Renal cortex interstitium (tissue), 11 donors: Measurements from ENCODE around the gene PTPRJ. TPM values are rescaled to one million over a fixed set of nuclear protein-coding genes. Genes with fewer than 3 reads are reported as not detected.
A peak's percentile ranks its signal among the peaks of the same experiment; 100 is the strongest.
"Not testable (repeated sequence)": the region's sequence is repeated elsewhere in the genome, so short reads cannot be mapped to it uniquely, and the experiment has no call there.

Experiments
- DNase-seq, 11 donors: peaks; one replicate each; pipeline ENCODE4 v3.0.0-alpha.2; 2013; ENCODE audit warnings: low read depth in 9 of 11, low spot score in 4 of 11; ENCODE audit errors: extremely low read depth in 1 of 11
- polyA plus RNA-seq, 3 donors: library from polyadenylated mRNA; unstranded; fragments of 120-200 nt; gene quantifications; one replicate each; pipeline ENCODE4 v1.2.1, GENCODE V29; 2013; ENCODE audit not compliant: insufficient read length in 3 of 3

Gene PTPRJ
- polyA plus RNA-seq, 3 donors = 23.3 to 24.5 (median 23.5) TPM

GRCh38 chr11:48011102-48011797 is 30.9 kb downstream of the PTPRJ start:
- DNase-seq = no peak

GRCh38 chr11:48011798-48012391 is 31.5 kb downstream of the PTPRJ start:
- DNase-seq = no peak

- no peak for DNase-seq
Measured at GRCh38 chr11:48013269-48013901, 33.0 kb downstream of the PTPRJ start.

- no peak for DNase-seq
Measured at GRCh38 chr11:48014917-48015316, 34.6 kb downstream of the PTPRJ start.

GRCh38 chr11:48017105-48017830 is 36.9 kb downstream of the PTPRJ start:
- no peak for DNase-seq

- DNase-seq = no peak
Measured at GRCh38 chr11:48017831-48018527, 37.6 kb downstream of the PTPRJ start.

- peak in 1 of 11 donors; percentile 42 for DNase-seq
Measured at GRCh38 chr11:48018528-48019216, 38.3 kb downstream of the PTPRJ start.

- DNase-seq = peak in 1 of 11 donors; percentile 38
Measured at GRCh38 chr11:48019217-48019584, 38.8 kb downstream of the PTPRJ start.

- DNase-seq = no peak
Measured at GRCh38 chr11:48019595-48019994, 39.2 kb downstream of the PTPRJ start.

- no peak for DNase-seq
Measured at GRCh38 chr11:48020092-48020755, 39.9 kb downstream of the PTPRJ start.

GRCh38 chr11:48021201-48021820 is 41.0 kb downstream of the PTPRJ start:
- DNase-seq = not testable (repeated sequence)

- no peak for DNase-seq
Measured at GRCh38 chr11:48022445-48022844, 42.1 kb downstream of the PTPRJ start.

GRCh38 chr11:48023608-48024007 is 43.2 kb downstream of the PTPRJ start:
- not testable (repeated sequence) for DNase-seq

- no peak for DNase-seq
Measured at GRCh38 chr11:48024635-48025071, 44.3 kb downstream of the PTPRJ start.

- DNase-seq = no peak
Measured at GRCh38 chr11:48025293-48025983, 45.1 kb downstream of the PTPRJ start.

GRCh38 chr11:48025984-48026340 is 45.6 kb downstream of the PTPRJ start:
- DNase-seq = no peak
